CD4-positive, alpha-beta memory T cell (primary cell): ENCODE results near the gene SLC1A1. TPM values are rescaled to one million over a fixed set of nuclear protein-coding genes. Genes with fewer than 3 reads are reported as not detected.

ENCODE experiments used
- CTCF ChIA-PET: fragments of 350-600 bp; sonication (Branson Sonifier 250); formaldehyde crosslinking; loops from one replicate; lab custom pipeline; 2021; ENCODE audit warnings: inconsistent platforms; ENCODE audit not compliant: partially characterized antibody; lab: Charles Lee
- POLR2A ChIA-PET: fragments of 350-600 bp; sonication (Branson Sonifier 250); formaldehyde crosslinking; loops from one replicate; lab custom pipeline; 2021; ENCODE audit not compliant: partially characterized antibody; lab: Charles Lee
- DNase-seq, 5 donors: peaks; one replicate each; pipeline versions ENCODE4 v3.0.0 to v3.0.0-alpha.2; 2020 to 2022; ENCODE audit warnings: mixed read lengths in 1 of 5
- H3K27ac ChIP-seq: one replicate; pipeline ENCODE4 v1.7.0; 2013; ENCODE audit warnings: low read depth, low read length
- H3K27me3 ChIP-seq: 2 replicates; pipeline ENCODE4 v1.7.0; 2013; ENCODE audit warnings: mild to moderate bottlenecking, low read length, moderate library complexity; ENCODE audit not compliant: insufficient read depth
- H3K36me3 ChIP-seq: 2 replicates; pipeline ENCODE4 v1.7.0; 2013; ENCODE audit warnings: mild to moderate bottlenecking, low read length, moderate library complexity; ENCODE audit not compliant: insufficient read depth
- H3K4me1 ChIP-seq: 2 replicates; pipeline ENCODE4 v1.7.0; 2013; ENCODE audit warnings: mild to moderate bottlenecking, low read length, moderate library complexity; ENCODE audit not compliant: insufficient read depth
- H3K4me3 ChIP-seq, 2 donors: one replicate each; pipeline ENCODE4 v1.7.0; 2013; ENCODE audit warnings: low read length in 2 of 2, mild to moderate bottlenecking in 1 of 2
- H3K9me3 ChIP-seq, 2 donors: one replicate each; pipeline ENCODE4 v1.7.0; 2013; ENCODE audit warnings: low read length in 2 of 2, control low read depth in 1 of 2; ENCODE audit not compliant: control insufficient read depth in 1 of 2
- H3K27ac Mint-ChIP-seq, 7 donors: one replicate each; pipeline ENCODE4 v1.8.0; 2020 to 2021; ENCODE audit warnings: mixed read lengths in 7 of 7, mild to moderate bottlenecking in 6 of 7, inconsistent platforms in 3 of 7, moderate library complexity in 3 of 7
- H3K27me3 Mint-ChIP-seq, 2 donors: one replicate each; pipeline ENCODE4 v1.8.0; 2020 to 2021; ENCODE audit warnings: mixed read lengths in 2 of 2
- H3K36me3 Mint-ChIP-seq, 2 donors: one replicate each; pipeline ENCODE4 v1.8.0; 2020 to 2021; ENCODE audit warnings: mixed read lengths in 2 of 2, inconsistent platforms in 1 of 2, mild to moderate bottlenecking in 1 of 2
- H3K4me1 Mint-ChIP-seq, 4 donors: one replicate each; pipeline ENCODE4 v1.8.0; 2020 to 2021; ENCODE audit warnings: mixed read lengths in 4 of 4, mild to moderate bottlenecking in 1 of 4
- H3K4me3 Mint-ChIP-seq, 8 donors: one replicate each; pipeline ENCODE4 v1.8.0; 2020 to 2021; ENCODE audit warnings: mixed read lengths in 8 of 8, mild to moderate bottlenecking in 7 of 8, moderate library complexity in 6 of 8, inconsistent platforms in 3 of 8
- H3K9me3 Mint-ChIP-seq, 8 donors: one replicate each; pipeline ENCODE4 v1.8.0; 2020 to 2021; ENCODE audit warnings: mixed read lengths in 8 of 8, mild to moderate bottlenecking in 5 of 8, inconsistent platforms in 3 of 8, moderate library complexity in 1 of 8
- intact Hi-C: fragments of 100-400 bp; cut with micrococcal nuclease; formaldehyde crosslinking; loops from one replicate; pipeline ENCODE4 v1.15.1; 2023
- polyA plus RNA-seq, 2 donors: library from polyadenylated mRNA; unstranded; fragments of 300-500 nt; fragmentation: Illumina TruSeq; gene quantifications; one replicate each; pipeline ENCODE4 v1.2.3, GENCODE V29; 2021
- total RNA-seq, 2 experiments: library from RNA; stranded (reverse); gene quantifications; one replicate each; pipeline ENCODE4 v1.2.3, GENCODE V29; 2021

SLC1A1 gene
- total and polyA plus RNA-seq, 4 experiments from 2014 or later, result 0.25 to 1.00 (median 0.52) TPM; not detected in 1

GRCh38 chr9:4510546-4511322, 20.5 kb downstream of the SLC1A1 start:
- H3K36me3 ChIP-seq, result no peaks in the 10 kb centered on the region
- Mint-ChIP-seq H3K27ac (no peak overlapping the region), H3K36me3 (no peaks in the 10 kb centered on the region), H3K4me3 (no peak overlapping the region), H3K27me3 (no peaks in the 10 kb centered on the region), H3K9me3 (peaks cover 0 to 3% (median 0%) of the 10 kb centered on the region in 8 donors), H3K4me1 (no peaks in the 10 kb centered on the region)
- no peaks in the 10 kb centered on the region for H3K27me3 ChIP-seq
- H3K27ac ChIP-seq, result no peak overlapping the region
- no peaks in the 10 kb centered on the region for H3K4me1 ChIP-seq
- intact Hi-C loops, result no loop called here
- ChIA-PET POLR2A (no interaction called here), CTCF (interaction anchor here (1.3 kb wide), 1 partner anchor 9 kb away, joined by 3 read pairs; no protein-coding TSS in a partner anchor)
- no peak for DNase-seq
- no peak overlapping the region for H3K4me3 ChIP-seq
- H3K9me3 ChIP-seq, result no peaks in the 10 kb centered on the region

- H3K4me3 Mint-ChIP-seq, result no peak overlapping the region
- Histone ChIP-seq H3K9me3 (no peaks in the 10 kb centered on the region), H3K27ac (no peak overlapping the region), H3K4me1 (peaks cover 3% of the 10 kb centered on the region), H3K36me3 (no peaks in the 10 kb centered on the region), H3K4me3 (no peak overlapping the region), H3K27me3 (no peaks in the 10 kb centered on the region)
- ChIA-PET CTCF (no interaction called here), POLR2A (no interaction called here)
- no peaks in the 10 kb centered on the region for H3K27me3 Mint-ChIP-seq
- DNase-seq, result no peak
- H3K36me3 Mint-ChIP-seq, result no peaks in the 10 kb centered on the region
- intact Hi-C loops, result no loop called here
- no peak overlapping the region for H3K27ac Mint-ChIP-seq
- peaks cover 0 to 3% (median 0%) of the 10 kb centered on the region in 8 donors for H3K9me3 Mint-ChIP-seq
- peaks cover 4 to 7% (median 7%) of the 10 kb centered on the region in 4 donors for H3K4me1 Mint-ChIP-seq
These were observed 24.2 kb downstream of the SLC1A1 start for GRCh38 chr9:4514252-4515128.

- CTCF ChIA-PET, result no interaction called here
- POLR2A ChIA-PET, result no interaction called here
- Mint-ChIP-seq H3K4me3 (no peak overlapping the region), H3K27me3 (no peaks in the 10 kb centered on the region), H3K36me3 (no peaks in the 10 kb centered on the region), H3K9me3 (peaks cover 0 to 3% (median 0%) of the 10 kb centered on the region in 8 donors), H3K27ac (peak overlapping the region in 1 of 7 donors; percentile 29), H3K4me1 (peaks cover 4 to 7% (median 7%) of the 10 kb centered on the region in 4 donors)
- DNase-seq, result no peak
- no peaks in the 10 kb centered on the region for H3K36me3 ChIP-seq
- no peak overlapping the region for H3K4me3 ChIP-seq
- intact Hi-C loops, result no loop called here
- peaks cover 3% of the 10 kb centered on the region for H3K4me1 ChIP-seq
- H3K27ac ChIP-seq, result no peak overlapping the region
- H3K9me3 ChIP-seq, result no peaks in the 10 kb centered on the region
- H3K27me3 ChIP-seq, result no peaks in the 10 kb centered on the region
These were observed 25.7 kb downstream of the SLC1A1 start for GRCh38 chr9:4515958-4516375.

GRCh38 chr9:4517274-4517673, 27.0 kb downstream of the SLC1A1 start:
- ChIA-PET CTCF (interaction anchor here (1.2 kb wide), 1 partner anchor 14 kb away, joined by 3 read pairs; no protein-coding TSS in a partner anchor), POLR2A (no interaction called here)
- Histone ChIP-seq H3K27me3 (no peaks in the 10 kb centered on the region), H3K4me1 (peaks cover 3% of the 10 kb centered on the region), H3K27ac (no peak overlapping the region), H3K4me3 (no peak overlapping the region), H3K9me3 (no peaks in the 10 kb centered on the region), H3K36me3 (no peaks in the 10 kb centered on the region)
- intact Hi-C loops, result no loop called here
- DNase-seq, result no peak
- Mint-ChIP-seq H3K9me3 (no peaks in the 10 kb centered on the region), H3K27me3 (no peaks in the 10 kb centered on the region), H3K36me3 (no peaks in the 10 kb centered on the region), H3K27ac (peak overlapping the region in 1 of 7 donors; percentile 56), H3K4me1 (peaks cover 4 to 7% (median 7%) of the 10 kb centered on the region in 4 donors), H3K4me3 (no peak overlapping the region)

- no peak overlapping the region for H3K4me3 ChIP-seq
- Mint-ChIP-seq H3K4me1 (peaks cover 4 to 7% (median 7%) of the 10 kb centered on the region in 4 donors), H3K9me3 (no peaks in the 10 kb centered on the region), H3K27ac (no peak overlapping the region), H3K36me3 (no peaks in the 10 kb centered on the region), H3K4me3 (no peak overlapping the region), H3K27me3 (peaks cover 0 to 1% of the 10 kb centered on the region in 2 donors)
- peaks cover 3% of the 10 kb centered on the region for H3K4me1 ChIP-seq
- POLR2A ChIA-PET, result no interaction called here
- DNase-seq, result no peak
- no peak overlapping the region for H3K27ac ChIP-seq
- H3K36me3 ChIP-seq, result no peaks in the 10 kb centered on the region
- H3K9me3 ChIP-seq, result no peaks in the 10 kb centered on the region
- intact Hi-C loops, result no loop called here
- H3K27me3 ChIP-seq, result no peaks in the 10 kb centered on the region
- CTCF ChIA-PET, result interaction anchor here (0.7 to 1.2 kb wide), 3 partner anchors 8 to 153 kb away, joined by 3 read pairs; no protein-coding TSS in a partner anchor
These were observed 29.3 kb downstream of the SLC1A1 start for GRCh38 chr9:4519604-4520003.

- H3K27me3 Mint-ChIP-seq, result peaks cover 0 to 1% of the 10 kb centered on the region in 2 donors
- no peak overlapping the region for H3K27ac Mint-ChIP-seq
- ChIA-PET POLR2A (no interaction called here), CTCF (interaction anchor here (0.7 to 1.2 kb wide), 2 partner anchors 9 to 153 kb away, joined by 3 read pairs; no protein-coding TSS in a partner anchor)
- no peak overlapping the region for H3K4me3 ChIP-seq
- no peak for DNase-seq
- H3K36me3 Mint-ChIP-seq, result no peaks in the 10 kb centered on the region
- peaks cover 4 to 7% (median 7%) of the 10 kb centered on the region in 4 donors for H3K4me1 Mint-ChIP-seq
- intact Hi-C loops, result no loop called here
- H3K27ac ChIP-seq, result no peak overlapping the region
- no peaks in the 10 kb centered on the region for H3K9me3 Mint-ChIP-seq
- H3K4me3 Mint-ChIP-seq, result no peak overlapping the region
- peaks cover 3% of the 10 kb centered on the region for H3K4me1 ChIP-seq
- H3K36me3 ChIP-seq, result no peaks in the 10 kb centered on the region
- H3K9me3 ChIP-seq, result no peaks in the 10 kb centered on the region
- H3K27me3 ChIP-seq, result no peaks in the 10 kb centered on the region
These were observed 29.8 kb downstream of the SLC1A1 start for GRCh38 chr9:4520055-4520454.

GRCh38 chr9:4530375-4530774, 40.1 kb downstream of the SLC1A1 start:
- no peak overlapping the region for H3K4me3 ChIP-seq
- H3K27ac Mint-ChIP-seq, result peak overlapping the region; percentile 54 to 88 (median 85)
- H3K36me3 Mint-ChIP-seq, result peaks cover 1 to 7% of the 10 kb centered on the region in 2 donors
- peaks cover 0 to 2% of the 10 kb centered on the region in 2 donors for H3K27me3 Mint-ChIP-seq
- peak in 4 of 5 donors; percentile 40 to 54 (median 50) for DNase-seq
- H3K4me3 Mint-ChIP-seq, result peak overlapping the region in 4 of 8 donors; percentile 26 to 50 (median 38)
- H3K36me3 ChIP-seq, result no peaks in the 10 kb centered on the region
- no peaks in the 10 kb centered on the region for H3K9me3 ChIP-seq
- ChIA-PET CTCF (no interaction called here), POLR2A (no interaction called here)
- no peaks in the 10 kb centered on the region for H3K27me3 ChIP-seq
- H3K4me1 Mint-ChIP-seq, result peaks cover 15 to 44% (median 21%) of the 10 kb centered on the region in 4 donors
- peaks cover 0 to 11% (median 2%) of the 10 kb centered on the region in 8 donors for H3K9me3 Mint-ChIP-seq
- peaks cover 12% of the 10 kb centered on the region for H3K4me1 ChIP-seq
- peak overlapping the region; percentile 30 for H3K27ac ChIP-seq
- intact Hi-C loops, result no loop called here
